Epithelial cell of esophagus (primary cell): ENCODE measurements around the gene KRT23.

ENCODE experiments used
- DNase-seq: peaks from one replicate; pipeline ENCODE4 v3.0.0; 2010; ENCODE audit warnings: low read depth
- H3K4me3 ChIP-seq: 2 replicates; pipeline ENCODE4 v1.5.1; 2011; ENCODE audit warnings: mild to moderate bottlenecking, low read length, control low read depth
- CTCF ChIP-seq: IDR thresholded peaks from 2 replicates; pipeline ENCODE4 v1.5.1; 2011; ENCODE audit warnings: low read depth, mild to moderate bottlenecking, low read length, control low read depth, inconsistent platforms; ENCODE audit not compliant: insufficient read depth; ENCODE audit errors: missing control alignments

Gene KRT23

GRCh38 chr17:40896916-40897455 lies 40.5 kb downstream of the KRT23 start:
- no peak overlapping the region for H3K4me3 ChIP-seq
- no peak for TF ChIP-seq CTCF
- DNase-seq = no peak

GRCh38 chr17:40895106-40895730 lies 42.2 kb downstream of the KRT23 start:
- no peak for DNase-seq
- no peak overlapping the region for H3K4me3 ChIP-seq
- no peak for TF ChIP-seq CTCF

DNA sequence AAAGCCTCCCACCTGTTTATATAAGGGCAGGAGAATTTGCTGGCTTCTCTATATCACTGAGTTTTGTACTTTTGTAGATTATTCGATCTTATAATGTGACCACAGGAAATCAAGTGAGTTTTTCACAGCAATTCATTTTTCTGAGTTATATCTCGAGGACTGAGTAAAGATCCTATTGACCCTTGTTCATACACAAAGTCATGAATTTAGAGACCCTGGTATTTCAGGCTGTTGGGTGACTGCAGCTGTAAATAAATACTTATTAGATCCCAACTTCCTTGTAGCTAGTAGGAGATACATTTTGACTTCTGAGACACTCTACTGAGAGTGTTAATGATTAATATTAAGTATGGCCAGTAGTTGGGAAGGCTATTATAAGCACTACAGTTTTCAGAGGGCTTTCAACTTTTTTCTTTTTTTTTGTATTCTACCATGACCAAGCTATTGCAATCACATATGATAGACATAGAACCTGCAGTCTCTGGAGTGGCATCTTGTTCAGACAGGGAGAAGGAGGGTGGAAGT lies 49.2 kb downstream of the KRT23 start:
- TF ChIP-seq CTCF = no peak
- H3K4me3 ChIP-seq = no peak overlapping the region
- DNase-seq = no peak

- no peak for TF ChIP-seq CTCF
- DNase-seq = no peak
- H3K4me3 ChIP-seq = no peak overlapping the region
These were observed 51.4 kb downstream of the KRT23 start for GRCh38 chr17:40886090-40886489.

DNA sequence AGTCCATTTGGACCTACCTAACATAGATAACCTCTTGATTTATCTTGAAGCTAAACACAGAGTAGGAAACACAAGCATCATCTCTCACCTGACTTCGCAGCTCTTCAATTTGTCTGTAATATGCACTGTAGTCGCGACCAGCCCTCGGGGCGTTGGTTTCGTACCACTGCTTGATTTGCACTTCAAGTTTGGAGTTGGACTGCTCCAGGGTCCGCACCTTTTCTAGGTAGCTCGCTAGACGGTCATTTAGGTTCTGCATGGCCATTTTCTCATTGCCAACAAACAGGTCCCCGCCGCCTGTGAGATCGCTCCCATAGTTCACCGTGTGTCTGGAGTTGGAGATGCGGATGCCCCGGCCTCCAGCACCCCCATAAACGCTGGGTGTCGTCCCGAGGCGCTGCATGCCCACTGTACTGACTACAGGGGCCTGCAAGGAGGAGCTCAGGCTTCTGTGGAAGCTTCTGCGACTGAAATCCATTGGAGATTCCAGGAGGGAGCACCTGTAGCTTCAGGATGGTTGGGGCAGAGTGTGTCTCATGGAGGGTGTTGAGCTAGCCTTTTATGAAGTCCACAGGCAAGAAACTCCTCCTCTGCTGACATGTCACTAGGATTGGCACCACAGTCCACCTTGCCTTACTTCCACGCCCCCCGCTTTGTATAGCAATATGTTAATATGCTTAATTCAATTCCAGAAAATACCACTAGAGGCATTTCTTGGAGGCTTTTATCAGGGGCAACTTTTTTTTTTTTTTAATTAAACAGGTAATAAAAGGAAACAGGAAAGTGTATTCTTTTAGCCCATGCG lies 52.5 kb downstream of the KRT23 start, which contains the start of gene KRT20:
Gene KRT20, minus strand, starts transcription at position 535 of the 805 bp plus-strand sequence. Its CDS starts 57 bp downstream, at position 478.
- no peak for DNase-seq
- no peak for TF ChIP-seq CTCF
- no peak within 1 kb of the TSS for H3K4me3 ChIP-seq

DNA sequence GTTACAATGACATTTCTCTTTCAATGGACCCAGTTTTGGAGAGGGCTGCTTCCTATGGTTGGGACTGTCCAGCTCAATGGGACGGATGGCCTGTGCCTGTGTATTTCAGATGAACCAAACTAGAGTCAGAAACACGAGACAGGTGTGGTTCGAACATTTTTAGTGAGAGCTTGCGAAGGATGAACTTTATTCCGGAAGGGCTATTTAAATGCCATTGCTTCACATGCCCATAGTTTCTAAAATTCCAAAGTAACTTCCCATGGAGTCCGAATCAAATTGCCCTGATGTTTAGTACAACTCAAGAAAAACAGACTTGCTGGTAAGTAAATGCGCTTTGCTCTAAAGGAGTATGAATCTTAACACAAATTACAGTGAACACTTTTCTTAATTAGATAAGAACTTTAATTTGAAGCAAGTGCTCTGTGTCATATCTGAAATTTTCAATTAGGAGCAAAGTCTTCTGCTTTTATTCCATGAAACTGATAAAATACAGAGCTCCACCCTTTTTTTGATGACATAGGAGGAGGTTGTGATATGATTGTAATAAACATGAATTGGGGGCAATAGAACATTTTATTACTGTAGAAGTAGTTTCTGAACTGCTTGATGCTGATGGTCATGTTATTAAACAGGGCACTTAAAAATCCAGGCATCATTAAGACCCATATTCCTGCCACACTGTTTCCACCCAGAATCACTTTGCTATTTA lies 53.7 kb downstream of the KRT23 start:
- no peak overlapping the region for H3K4me3 ChIP-seq
- DNase-seq = no peak
- TF ChIP-seq CTCF = no peak
